GM12878 (cell line): ENCODE measurements around the gene IKZF1. TPM values are rescaled to one million over a fixed set of nuclear protein-coding genes. Genes with fewer than 3 reads are reported as not detected.

Experiments used
- ATAC-seq: fragments of 200-7000 bp; cut with Tn5 transposase; 3 replicates; pipeline ENCODE4 v1.9.1; 2020; ENCODE audit warnings: mild to moderate bottlenecking, moderate library complexity
- BruUV-seq: library from RNA; stranded (reverse); fragments of 400-500 nt; replicated peaks from 2 replicates; lab custom pipeline; 2021; lab: Mats Ljungman, UMichigan
- CTCF ChIA-PET: fragments of 300-600 bp; sonication (Branson Sonifier 250); formaldehyde crosslinking; extraction: SDS; loops from one replicate; lab custom pipeline; 2021; ENCODE audit warnings: inconsistent platforms; lab: Yijun Ruan, JAX
- POLR2A ChIA-PET: fragments of 350-600 bp; formaldehyde crosslinking; extraction: SDS; loops from one replicate; lab custom pipeline; 2021; ENCODE audit warnings: inconsistent platforms; lab: Charles Lee
- RAD21 ChIA-PET: fragments of 300-600 bp; sonication (Branson Sonifier 250); formaldehyde crosslinking; loops from one replicate; lab custom pipeline; 2023; ENCODE audit warnings: antibody characterized with exemption; ENCODE audit not compliant: unreplicated experiment; lab: Charles Lee
- SMC1A ChIA-PET: fragments of 300-600 bp; sonication (Branson Sonifier 250); formaldehyde crosslinking; loops from one replicate; lab custom pipeline; 2023; ENCODE audit not compliant: unreplicated experiment, uncharacterized antibody; lab: Charles Lee
- DNase-seq: peaks from one replicate; pipeline ENCODE4 v3.0.0-alpha.2; 2011; ENCODE audit warnings: low read depth, low spot score
- FAIRE-seq: peaks from 3 replicates; lab custom pipeline; 2011; peaks lifted over from hg19 to GRCh38; lab: Jason Lieb, UNC
- H2AFZ ChIP-seq: 2 replicates; pipeline ENCODE4 v1.6.0; 2011; ENCODE audit warnings: low read depth, low read length, control low read depth; ENCODE audit not compliant: control insufficient read depth
- H3K27ac ChIP-seq: 2 replicates; pipeline ENCODE4 v1.5.1; 2011; ENCODE audit warnings: control low read depth; ENCODE audit not compliant: control insufficient read depth, insufficient read depth
- H3K27me3 ChIP-seq, 2 experiments: replicated peaks in 1 of 2; 2 replicates each; pipeline versions ENCODE4 v1.6.0 to v1.6.1; 2011; ENCODE audit warnings: low read length in 1 of 2; ENCODE audit not compliant: control insufficient read depth in 2 of 2, insufficient read depth in 2 of 2
- H3K36me3 ChIP-seq, 2 experiments: 2 replicates each; pipeline ENCODE4 v1.5.1; 2011; ENCODE audit warnings: low read length in 1 of 2; ENCODE audit not compliant: control insufficient read depth in 2 of 2, insufficient read depth in 2 of 2
- H3K4me1 ChIP-seq: 2 replicates; pipeline ENCODE4 v1.6.1; 2011; ENCODE audit warnings: mild to moderate bottlenecking, low read length, moderate library complexity, mixed read lengths; ENCODE audit not compliant: control insufficient read depth, insufficient read depth
- H3K4me2 ChIP-seq: 2 replicates; pipeline ENCODE4 v1.6.0; 2011; ENCODE audit warnings: control low read depth; ENCODE audit not compliant: control insufficient read depth, insufficient read depth
- H3K4me3 ChIP-seq: fragments of 200-600 bp; sonication (generic); 2 replicates; pipeline ENCODE4 v1.5.1; 2016
- H3K79me2 ChIP-seq: 2 replicates; pipeline ENCODE4 v1.6.0; 2011; ENCODE audit warnings: low read length; ENCODE audit not compliant: control insufficient read depth, insufficient read depth
- H3K9ac ChIP-seq: 2 replicates; pipeline ENCODE4 v1.8.0; 2011; ENCODE audit warnings: low read length, control low read depth, mixed read lengths; ENCODE audit not compliant: control insufficient read depth, insufficient read depth
- H3K9me3 ChIP-seq: replicated peaks from 3 replicates; pipeline ENCODE4 v1.5.1; 2011; ENCODE audit warnings: mild to moderate bottlenecking, low read length; ENCODE audit not compliant: control insufficient read depth, insufficient read depth
- H4K20me1 ChIP-seq: 2 replicates; pipeline ENCODE4 v1.6.0; 2011; ENCODE audit not compliant: control insufficient read depth, insufficient read depth
- ATF2 ChIP-seq: IDR thresholded peaks from 2 replicates; pipeline ENCODE4 v1.6.1; 2012; ENCODE audit warnings: low read length, inconsistent platforms
- CTCF ChIP-seq, 3 experiments: IDR thresholded peaks in 2 of 3; conservative IDR thresholded peaks in 1 of 3; 2 replicates each; pipeline ENCODE4 v1.5.1; 2011; ENCODE audit warnings: low read depth in 3 of 3, low read length in 3 of 3, mild to moderate bottlenecking in 3 of 3, control low read depth in 2 of 3, moderate library complexity in 2 of 3, inconsistent platforms in 1 of 3, mixed read lengths in 1 of 3; ENCODE audit not compliant: control insufficient read depth in 2 of 3, insufficient read depth in 1 of 3; ENCODE audit errors: extremely low read depth in 1 of 3
- MEF2A ChIP-seq: IDR thresholded peaks from 2 replicates; pipeline ENCODE4 v1.6.1; 2011; ENCODE audit warnings: low read depth, mild to moderate bottlenecking, low read length, moderate library complexity; ENCODE audit not compliant: insufficient read depth
- MYB ChIP-seq: fragments of 150-350 bp; IDR thresholded peaks from 2 replicates; pipeline ENCODE4 v1.6.1; 2014; ENCODE audit warnings: mild to moderate bottlenecking, low read depth, low read length, borderline replicate concordance
- NFYB ChIP-seq: IDR thresholded peaks from 2 replicates; pipeline ENCODE4 v1.6.1; 2011; ENCODE audit warnings: low read depth, mild to moderate bottlenecking, low read length, improper control_type of control experiment, moderate library complexity; ENCODE audit not compliant: insufficient read depth
- NRF1 ChIP-seq: conservative IDR thresholded peaks from 2 replicates; pipeline ENCODE4 v1.6.1; 2011; ENCODE audit warnings: mild to moderate bottlenecking, low read depth, low read length, improper control_type of control experiment
- RCOR1 ChIP-seq: conservative IDR thresholded peaks from 2 replicates; pipeline ENCODE4 v1.6.1; 2012; ENCODE audit warnings: low read depth, low read length, improper control_type of control experiment
- TAF1 ChIP-seq: IDR thresholded peaks from 2 replicates; pipeline ENCODE4 v1.6.1; 2011; ENCODE audit warnings: mild to moderate bottlenecking, low read depth, low read length, borderline replicate concordance
- TCF12 ChIP-seq: IDR thresholded peaks from 2 replicates; pipeline ENCODE4 v1.6.1; 2011; ENCODE audit warnings: low read depth, mild to moderate bottlenecking, low read length
- ZBTB40 ChIP-seq: fragments of 450-650 bp; IDR thresholded peaks from 2 replicates; pipeline ENCODE4 v1.6.1; 2016; ENCODE audit warnings: mild to moderate bottlenecking, moderate library complexity, borderline replicate concordance
- ZNF207 ChIP-seq: fragments of 450-650 bp; IDR thresholded peaks from 2 replicates; pipeline ENCODE4 v1.6.1; 2014; ENCODE audit warnings: antibody characterized with exemption, mild to moderate bottlenecking, borderline replicate concordance
- WGBS: methylation state at CpG from one replicate; pipeline ENCODE4 v1.1.6; 2016; ENCODE audit warnings: low lambda C conversion rate; ENCODE audit not compliant: insufficient replicate concordance, insufficient coverage; ENCODE audit errors: missing lambda C conversion rate; 5-methylcytosine and 5-hydroxymethylcytosine counted together
- in situ Hi-C: fragments of 300-500 bp; cut with MboI; formaldehyde crosslinking; loops from 9 replicates; pipeline ENCODE4 v1.14.3; 2018; ENCODE audit warnings: mixed read lengths
- intact Hi-C: fragments of 100-400 bp; cut with micrococcal nuclease; formaldehyde crosslinking; loops from one replicate; pipeline ENCODE4 v1.14.2; 2022; ENCODE audit not compliant: unreplicated experiment
- polyA plus RNA-seq, 11 experiments: library from polyadenylated mRNA; depleted of rRNA in 4 of 11; unstranded in 6 of 11; stranded (reverse) in 5 of 11; fragments of >200 nt; fragmentation: Nextera tagmentation in 4 of 11; fragmentation: Illumina TruSeq in 1 of 11; extraction: Ambion mirVana in 4 of 11; extraction: Trizol in 1 of 11; gene quantifications; 1 replicate in 1 of 11; 2 replicates in 10 of 11; pipeline versions ENCODE4 v1.2.1 to v1.2.3, GENCODE V29; 2011 to 2016; ENCODE audit warnings: inconsistent platforms in 2 of 11, missing spikeins in 2 of 11, low read depth in 1 of 11
- total RNA-seq, 4 experiments: library from RNA; depleted of rRNA in 3 of 4; stranded (reverse); fragments of >200 nt in 3 of 4; fragmentation: Illumina TruSeq in 1 of 4; extraction: Trizol in 1 of 4; gene quantifications; 2 replicates each; pipeline versions ENCODE4 v1.2.1 to v1.2.3, GENCODE V29; 2013 to 2021

Gene IKZF1
- total and polyA plus RNA-seq, 10 of the 15 experiments (the other 5 are each of a cell fraction or from before 2014, with no cell fraction given): 27.2 to 125 (median 71.6) TPM

- no peak for TF ChIP-seq ATF2
- TF ChIP-seq MEF2A: no peak
- no peak for TF ChIP-seq TAF1
- no peak for TF ChIP-seq RCOR1
- TF ChIP-seq, all 136 proteins: peak for 0
These were observed 75.0 kb downstream of the IKZF1 start (continued) for GRCh38 chr7:50379539-50379938.

DNA sequence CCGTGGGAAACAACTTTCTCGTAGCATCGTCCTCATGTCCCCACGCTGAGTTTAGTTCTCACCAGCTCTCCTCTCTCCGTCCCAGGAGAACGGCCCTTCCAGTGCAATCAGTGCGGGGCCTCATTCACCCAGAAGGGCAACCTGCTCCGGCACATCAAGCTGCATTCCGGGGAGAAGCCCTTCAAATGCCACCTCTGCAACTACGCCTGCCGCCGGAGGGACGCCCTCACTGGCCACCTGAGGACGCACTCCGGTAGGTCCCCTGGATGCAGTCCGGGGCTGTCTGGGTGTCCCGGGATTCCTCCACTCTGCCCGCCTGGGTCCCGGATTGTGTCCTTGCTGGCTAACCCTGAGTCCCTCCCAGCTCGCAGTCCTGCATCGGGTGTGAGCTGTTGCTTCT lies 77.9 kb downstream of the IKZF1 start:
- 72% methylated on average over 21 of the region's 21 CpGs for WGBS
- H4K20me1 ChIP-seq: no peaks in the 10 kb centered on the region; the same call in 1 of the 2 replicates
- no peak overlapping the region for H3K4me2 ChIP-seq
- DNase-seq (no peak), ATAC-seq (no peak), FAIRE-seq (no peak)
- H3K27ac ChIP-seq: no peak overlapping the region
- H3K9me3 ChIP-seq: no peaks in the 10 kb centered on the region
- in situ Hi-C loops (no loop called here), intact Hi-C loops (no loop called here)
- ChIA-PET POLR2A (no interaction called here), RAD21 (interaction anchor here (1.8 kb wide), 1 partner anchor 36 kb away, joined by 5 read pairs; no protein-coding TSS in a partner anchor), SMC1A (interaction anchor here (1.4 kb wide), 1 partner anchor 12 kb away, joined by 3 read pairs; no protein-coding TSS in a partner anchor), CTCF (no interaction called here)
- H3K4me1 ChIP-seq: no peaks in the 10 kb centered on the region
- no peak overlapping the region for H3K9ac ChIP-seq
- H3K36me3 ChIP-seq: peaks cover 18 to 33% of the 10 kb centered on the region in 2 experiments
- H2AFZ ChIP-seq: no peak overlapping the region
- BruUV-seq: no TSS peak
- H3K4me3 ChIP-seq: no peak overlapping the region
- H3K79me2 ChIP-seq: no peaks in the 10 kb centered on the region
- no peaks in the 10 kb centered on the region for H3K27me3 ChIP-seq
- TF ChIP-seq CTCF (IDR thresholded peaks at IDR 0.05 in 2 of 3, conservative IDR thresholded peaks at IDR 0.05 in 1 of 3; ENCODE audit: control insufficient read depth in 2 of 3, extremely low read depth in 1 of 3, insufficient read depth in 1 of 3, low read depth in 3 of 3, low read length in 3 of 3): no peak
- no peak for TF ChIP-seq TCF12
- TF ChIP-seq NFYB: no peak
- TF ChIP-seq MYB: no peak
- TF ChIP-seq NRF1: no peak
- no peak for TF ChIP-seq TAF1
- TF ChIP-seq ZBTB40: no peak
- TF ChIP-seq ZNF207: no peak
